ENCODE results near the gene SCN1B. TPM values are rescaled to one million over a fixed set of nuclear protein-coding genes. Genes with fewer than 3 reads are reported as not detected.

The SCN1B gene
- total RNA-seq (ENCODE audit: low replicate concordance): 3.8 and 24.2 TPM in 2 replicates

GRCh38 chr19:35030257-35031071 lies at the start of gene SCN1B:
Gene SCN1B, plus strand, starts transcription at chr19:35030470. Its CDS starts 351 bp downstream, at chr19:35030821.

GRCh38 chr19:34999498-35000337 lies 30.6 kb upstream of the SCN1B start, which contains the start of gene GRAMD1A:
Gene GRAMD1A, plus strand, starts transcription at chr19:35000323. Its CDS starts 156 bp downstream, at chr19:35000479.

GRCh38 chr19:35041548-35042055 lies 11.3 kb downstream of the SCN1B start, which contains the start of gene HPN:
Gene HPN, plus strand, starts transcription at chr19:35041721. Its CDS starts 786 bp downstream, at chr19:35042507.

Other genes with a start within 250 kb of the SCN1B start
- gene ZNF30, start 103.6 kb upstream of the SCN1B start, total RNA-seq (ENCODE audit: low replicate concordance): 2.6 and 2.8 TPM in 2 replicates
- 4.8 TPM in 2 replicates for gene ZNF792, start 66.2 kb upstream of the SCN1B start, total RNA-seq (ENCODE audit: low replicate concordance)
- 14.0 and 25.2 TPM in 2 replicates for gene GRAMD1A, start 30.1 kb upstream of the SCN1B start, total RNA-seq (ENCODE audit: low replicate concordance)
- gene HPN, start 11.3 kb downstream of the SCN1B start, total RNA-seq (ENCODE audit: low replicate concordance): 0.12 TPM in 1 of 2 replicates, not detected in the other
- not detected in 2 replicates for gene FXYD3, start 85.4 kb downstream of the SCN1B start, total RNA-seq (ENCODE audit: low replicate concordance)
- 0.15 and 2.1 TPM in 2 replicates for gene LGI4, start 104.6 kb downstream of the SCN1B start, total RNA-seq (ENCODE audit: low replicate concordance)
- gene FXYD1, start 108.4 kb downstream of the SCN1B start, total RNA-seq (ENCODE audit: low replicate concordance): 0.23 and 8.0 TPM in 2 replicates
- not detected in 2 replicates for gene FXYD7, start 112.8 kb downstream of the SCN1B start, total RNA-seq (ENCODE audit: low replicate concordance)
- gene FXYD5, start 124.3 kb downstream of the SCN1B start, total RNA-seq (ENCODE audit: low replicate concordance): 13.3 and 18.9 TPM in 2 replicates
- gene FAM187B, start 198.3 kb downstream of the SCN1B start, total RNA-seq (ENCODE audit: low replicate concordance): not detected in 2 replicates
- 0.45 TPM in 1 of 2 replicates, not detected in the other for gene LSR, start 218.5 kb downstream of the SCN1B start, total RNA-seq (ENCODE audit: low replicate concordance)
- 44.9 and 91.6 TPM in 2 replicates for gene USF2, start 238.5 kb downstream of the SCN1B start, total RNA-seq (ENCODE audit: low replicate concordance)